SIG-M5 treated with dmso at 0.1 percent for 504 hours (cell line): Measurements from ENCODE around the gene CCDC102B.

Experiments
- DNase-seq: peaks from one replicate; lab custom pipeline; 2025; ENCODE audit not compliant: unreplicated experiment; lab: John Stamatoyannopoulos, UW

CCDC102B gene

GRCh38 chr18:69071680-69072079 is 273.8 kb downstream of the CCDC102B start:
- DNase-seq, result no peak

DNA sequence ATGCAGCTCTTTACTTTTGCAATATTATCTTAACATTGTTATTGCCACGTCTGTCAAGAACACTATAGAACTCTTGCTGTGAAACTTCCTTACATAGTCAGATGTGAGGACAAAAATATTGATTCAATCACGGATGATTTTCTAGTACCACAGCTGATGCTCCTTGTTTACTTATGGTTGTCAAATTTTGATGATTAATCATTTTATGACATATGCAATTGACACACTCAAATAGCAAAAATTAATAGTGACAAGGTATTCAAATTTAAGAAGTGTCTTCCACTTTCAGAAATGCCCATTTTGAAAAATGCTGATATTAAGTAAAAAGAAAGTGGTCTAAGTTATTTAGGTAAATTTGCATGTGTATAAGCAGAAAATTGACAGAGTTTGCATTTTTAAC is 284.0 kb downstream of the CCDC102B start:
- no peak for DNase-seq

DNA sequence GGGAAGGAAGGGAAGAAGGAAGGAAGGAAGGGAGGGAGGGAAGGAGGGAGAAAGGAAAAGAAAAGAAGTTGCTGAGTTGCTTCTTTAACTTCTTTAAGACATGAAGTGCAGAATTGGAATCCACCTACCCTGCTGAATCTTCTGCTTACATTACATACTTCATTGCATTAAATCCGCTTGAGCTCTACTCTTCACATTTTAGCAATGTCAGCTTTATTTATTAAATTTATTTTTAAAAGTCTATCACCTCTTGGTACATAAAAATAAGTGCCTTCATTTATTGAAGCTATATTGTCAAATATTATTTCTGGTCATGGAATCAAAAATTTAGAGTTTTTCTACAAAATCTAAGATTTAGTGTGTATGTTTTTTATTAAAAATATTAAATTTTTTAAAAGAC is 284.6 kb downstream of the CCDC102B start:
- no peak for DNase-seq

DNA sequence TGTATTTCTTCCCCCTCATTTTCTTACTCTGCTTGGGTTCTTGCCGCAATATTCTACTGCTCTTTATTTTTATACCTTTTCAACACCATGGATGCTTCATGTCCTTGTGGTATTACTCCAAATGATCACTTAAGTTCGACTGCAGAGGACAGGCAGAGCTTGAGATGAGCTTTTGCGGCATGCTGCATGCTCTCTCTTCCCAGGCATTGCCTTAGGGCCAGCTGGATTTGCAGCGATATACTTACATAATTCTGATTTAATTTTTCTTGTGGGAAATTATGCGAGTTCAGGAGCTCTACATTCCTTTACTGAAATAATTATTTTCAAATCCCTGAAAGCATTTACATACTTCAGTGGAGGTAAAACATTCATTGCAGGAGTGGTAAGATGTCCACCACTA is 288.1 kb downstream of the CCDC102B start:
- no peak for DNase-seq

GRCh38 chr18:69088973-69089372 is 291.1 kb downstream of the CCDC102B start:
- DNase-seq, result no peak

- DNase-seq, result no peak
Measured at GRCh38 chr18:69097349-69097748, 299.5 kb downstream of the CCDC102B start.

DNA sequence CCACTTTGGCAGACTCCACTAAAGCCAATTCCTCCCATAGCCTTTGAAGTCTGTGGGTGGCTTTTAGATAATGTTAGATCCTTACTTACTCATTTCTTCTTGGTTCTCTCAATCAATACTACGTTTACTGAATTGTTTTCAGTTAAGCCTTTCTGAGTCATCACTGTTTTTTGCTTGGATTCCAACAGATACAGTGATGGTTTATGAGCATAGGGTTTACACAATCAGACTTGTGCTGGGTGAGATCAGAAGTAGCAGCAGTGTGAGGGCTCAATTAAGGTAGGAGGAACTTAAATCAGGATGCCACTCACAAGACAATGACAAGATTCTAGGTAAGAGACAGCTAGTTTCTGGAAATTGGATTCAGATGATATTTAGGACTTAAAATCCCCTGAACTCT is 305.1 kb downstream of the CCDC102B start:
- no peak for DNase-seq
